ENCODE measurements around the gene LRP5. TPM values are rescaled to one million over a fixed set of nuclear protein-coding genes. Genes with fewer than 3 reads are reported as not detected.
A peak's percentile ranks its signal among the peaks of the same experiment; 100 is the strongest.

The LRP5 gene
- total and polyA plus RNA-seq, 9 of the 15 experiments (the other 6 are each of a cell fraction or from before 2014, with no cell fraction given), result 0.48 to 44.2 (median 13.5) TPM

- no TSS peak for BruUV-seq (replicated peaks)
Measured at GRCh38 chr11:68413591-68413999, 101.2 kb downstream of the LRP5 start.

More at GRCh38 chr11:68413591-68413999, 101.2 kb downstream of the LRP5 start:
- H3K27me3 ChIP-seq (ENCODE audit: control insufficient read depth in 2 of 2, insufficient read depth in 2 of 2, low read length in 2 of 2), result no peaks in the 10 kb centered on the region
- H3K9ac ChIP-seq (ENCODE audit: insufficient read depth in 1 of 2, low read depth in 2 of 2, low read length in 2 of 2), result no peak overlapping the region
- no peak overlapping the region for H3K4me2 ChIP-seq (ENCODE audit: insufficient read depth, low read length)
- CTCF ChIA-PET (ENCODE audit: low intra/inter-chr PET ratio), result no interaction called here
- no peak for ATAC-seq
- DNase-seq (ENCODE audit: extremely low read depth in 1 of 4, low spot score in 3 of 4), result no peak
- 95% methylated on average over 8 of the region's 27 CpGs for WGBS (ENCODE audit: insufficient coverage, low coverage, missing lambda C conversion rate)
- POLR2A ChIA-PET, result no interaction called here
- no peaks in the 10 kb centered on the region for H4K20me1 ChIP-seq (replicated peaks; ENCODE audit: control insufficient read depth, insufficient read depth, low read length)
- intact Hi-C loops (cut with micrococcal nuclease) (no loop called here), in situ Hi-C loops (cut with MboI) (no loop called here)
- FAIRE-seq, result no peak
- H3K9me1 ChIP-seq (ENCODE audit: control insufficient read depth, insufficient read depth, low read length), result no peaks in the 10 kb centered on the region
- H3K36me3 ChIP-seq (ENCODE audit: control insufficient read depth, insufficient read depth, low read length), result peaks cover 75% of the 10 kb centered on the region; the same call in 2 of the 3 replicates
- peaks cover 0 to 5% of the 10 kb centered on the region in 2 experiments; a peak in 2 of 5 replicates for H3K4me1 ChIP-seq (replicated peaks in 1 of 2; ENCODE audit: control insufficient read depth in 2 of 2, insufficient read depth in 2 of 2, low read length in 2 of 2)
- no peaks in the 10 kb centered on the region for H3K9me3 ChIP-seq (replicated peaks; ENCODE audit: control insufficient read depth, insufficient read depth, low read depth, low read length)
- H2AFZ ChIP-seq (ENCODE audit: low read depth, low read length), result no peak overlapping the region
- no peak overlapping the region for H3K27ac ChIP-seq (ENCODE audit: extremely low read depth, low read depth, low read length)
- TF ChIP-seq ZNF318 (IDR thresholded peaks at IDR 0.05; ENCODE audit: borderline replicate concordance in 1 of 2, low read depth in 1 of 2) (no peak), ZBTB33 (CRISPR knock-in tag; IDR thresholded peaks at IDR 0.05) (peak; percentile 56)
- H3K4me3 ChIP-seq, result no peak overlapping the region
- H3K79me2 ChIP-seq (ENCODE audit: control insufficient read depth, insufficient read depth, low read length), result no peaks in the 10 kb centered on the region

Measured in K562 (cell line).